Neuron (in vitro differentiated cells): ENCODE results near the gene ULK1.

ENCODE experiments used
- H2AFZ ChIP-seq: one replicate; pipeline ENCODE4 v1.6.1; 2013; ENCODE audit warnings: low read depth, mild to moderate bottlenecking, inconsistent platforms, low read length, moderate library complexity
- H3K27me3 ChIP-seq: one replicate; pipeline ENCODE4 v1.6.1; 2013; ENCODE audit warnings: low read length; ENCODE audit not compliant: insufficient read depth
- H3K36me3 ChIP-seq: one replicate; pipeline ENCODE4 v1.6.1; 2013; ENCODE audit warnings: low read length; ENCODE audit not compliant: insufficient read depth
- H3K4me1 ChIP-seq: one replicate; pipeline ENCODE4 v1.6.1; 2013; ENCODE audit warnings: low read length; ENCODE audit not compliant: insufficient read depth
- H3K4me3 ChIP-seq: 2 replicates; pipeline ENCODE4 v1.5.1; 2013; ENCODE audit warnings: mild to moderate bottlenecking, low read length, moderate library complexity
- H3K9me3 ChIP-seq: one replicate; pipeline ENCODE4 v1.6.1; 2013; ENCODE audit warnings: low read length

The ULK1 gene

GRCh38 chr12:131902332-131903241 lies 8.2 kb downstream of the ULK1 start:
- Histone ChIP-seq H3K27me3 (no peaks in the 10 kb centered on the region), H2AFZ (no peak overlapping the region), H3K4me3 (no peak overlapping the region), H3K36me3 (peaks cover 25% of the 10 kb centered on the region), H3K9me3 (no peaks in the 10 kb centered on the region), H3K4me1 (no peaks in the 10 kb centered on the region)

DNA sequence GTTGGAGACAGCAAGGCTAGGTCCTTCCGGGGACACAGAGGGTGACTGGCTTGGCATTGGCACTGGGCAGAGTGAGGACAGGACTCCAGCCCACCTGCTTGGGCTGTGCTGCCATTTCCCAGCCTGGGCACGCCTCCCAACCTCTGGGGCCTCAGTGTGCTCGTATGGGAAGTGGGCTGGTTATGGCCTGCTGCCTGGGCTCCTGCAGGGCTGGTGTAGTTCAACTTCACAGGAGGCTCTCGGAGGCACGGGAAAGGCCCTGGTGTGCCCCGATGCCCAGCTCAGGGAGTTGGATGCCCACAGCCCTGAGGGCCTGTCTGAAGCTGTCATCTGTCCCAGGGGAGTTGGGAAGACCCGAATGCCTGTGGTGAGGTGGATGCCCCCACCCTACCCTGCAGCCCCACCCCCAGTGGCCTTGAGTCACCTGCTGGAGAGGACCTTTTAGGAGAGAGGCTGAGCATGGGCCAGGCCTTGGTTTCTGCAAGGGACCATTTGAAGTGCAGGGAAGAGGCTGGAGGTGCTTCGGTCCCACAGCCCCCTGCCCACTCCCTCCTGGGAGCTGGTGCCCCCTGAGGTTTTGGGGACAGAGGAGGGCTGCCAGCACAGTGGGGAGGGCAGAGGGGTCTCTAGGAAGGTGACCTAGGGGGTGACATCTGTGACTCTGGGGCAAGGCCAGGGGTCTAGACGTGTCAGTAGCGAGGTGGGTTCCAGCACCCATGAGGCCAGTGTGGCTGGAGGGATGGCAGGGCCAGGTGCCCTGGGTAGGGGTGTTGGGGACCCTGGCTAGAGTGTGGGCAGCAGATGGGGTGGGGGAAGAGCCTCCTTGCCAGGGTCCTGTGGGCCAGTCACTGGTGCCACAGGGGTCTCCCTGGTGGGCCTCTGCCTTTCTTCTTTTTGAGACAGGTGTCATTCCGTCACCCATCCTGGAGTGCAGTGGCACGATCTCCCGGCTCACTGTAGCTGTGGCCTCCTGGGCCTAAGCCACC lies 9.1 kb downstream of the ULK1 start:
- no peak overlapping the region for H2AFZ ChIP-seq
- H3K4me3 ChIP-seq, result no peak overlapping the region
- H3K27me3 ChIP-seq, result no peaks in the 10 kb centered on the region
- no peaks in the 10 kb centered on the region for H3K9me3 ChIP-seq
- peaks cover 26% of the 10 kb centered on the region for H3K36me3 ChIP-seq
- H3K4me1 ChIP-seq, result no peaks in the 10 kb centered on the region

DNA sequence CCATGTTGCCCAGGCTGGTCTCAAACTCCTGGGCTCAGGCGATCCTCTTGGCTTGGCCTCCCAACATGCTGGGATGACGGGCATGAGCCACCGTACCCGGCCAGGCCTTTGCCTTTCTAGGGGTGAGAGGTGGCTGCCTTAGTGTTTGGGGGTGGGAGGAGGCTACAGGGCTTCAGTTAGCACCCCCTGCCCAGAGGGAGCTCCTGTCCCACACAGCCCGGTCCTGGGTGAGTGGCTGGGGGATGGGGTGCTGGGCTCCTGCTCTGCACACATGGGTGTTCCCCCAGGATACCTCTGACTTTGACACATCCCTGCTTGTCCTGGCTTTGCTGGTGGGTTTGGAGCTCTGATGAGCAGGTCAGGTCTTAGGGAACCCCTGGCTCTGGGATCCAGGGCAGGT lies 9.9 kb downstream of the ULK1 start:
- no peak overlapping the region for H2AFZ ChIP-seq
- H3K36me3 ChIP-seq, result peaks cover 30% of the 10 kb centered on the region
- no peaks in the 10 kb centered on the region for H3K4me1 ChIP-seq
- H3K4me3 ChIP-seq, result no peak overlapping the region
- no peaks in the 10 kb centered on the region for H3K9me3 ChIP-seq
- H3K27me3 ChIP-seq, result no peaks in the 10 kb centered on the region

GRCh38 chr12:131905081-131905629 lies 10.7 kb downstream of the ULK1 start:
- Histone ChIP-seq H3K36me3 (peaks cover 38% of the 10 kb centered on the region), H3K9me3 (no peaks in the 10 kb centered on the region), H3K4me3 (no peak overlapping the region), H3K27me3 (no peaks in the 10 kb centered on the region), H2AFZ (no peak overlapping the region), H3K4me1 (no peaks in the 10 kb centered on the region)

DNA sequence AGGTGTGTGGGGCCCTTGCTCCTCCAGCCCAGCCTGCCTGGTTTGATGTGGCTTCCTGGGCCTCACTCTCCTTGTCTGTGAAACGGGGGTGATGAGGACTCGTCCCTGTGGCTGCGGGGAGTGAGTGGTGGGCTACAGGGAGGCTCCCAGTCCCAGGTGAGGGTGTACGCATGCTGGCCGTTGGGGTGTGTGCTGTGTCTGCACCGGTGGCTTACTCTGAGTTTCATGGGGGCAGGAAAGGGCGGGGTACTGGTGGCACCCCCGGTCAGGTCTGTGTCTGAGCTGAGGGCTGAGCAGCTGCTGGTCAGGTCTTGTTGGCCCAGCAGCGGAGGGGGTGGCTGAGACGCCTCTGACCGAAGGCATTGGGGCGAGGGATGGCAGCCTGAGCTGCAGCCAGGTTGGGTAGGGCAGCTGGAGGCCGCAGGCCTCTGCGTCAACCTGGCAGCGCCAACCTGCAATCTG lies 11.2 kb downstream of the ULK1 start:
- H2AFZ ChIP-seq, result no peak overlapping the region
- peaks cover 43% of the 10 kb centered on the region for H3K36me3 ChIP-seq
- H3K4me3 ChIP-seq, result no peak overlapping the region
- no peaks in the 10 kb centered on the region for H3K27me3 ChIP-seq
- H3K4me1 ChIP-seq, result no peaks in the 10 kb centered on the region
- H3K9me3 ChIP-seq, result no peaks in the 10 kb centered on the region

DNA sequence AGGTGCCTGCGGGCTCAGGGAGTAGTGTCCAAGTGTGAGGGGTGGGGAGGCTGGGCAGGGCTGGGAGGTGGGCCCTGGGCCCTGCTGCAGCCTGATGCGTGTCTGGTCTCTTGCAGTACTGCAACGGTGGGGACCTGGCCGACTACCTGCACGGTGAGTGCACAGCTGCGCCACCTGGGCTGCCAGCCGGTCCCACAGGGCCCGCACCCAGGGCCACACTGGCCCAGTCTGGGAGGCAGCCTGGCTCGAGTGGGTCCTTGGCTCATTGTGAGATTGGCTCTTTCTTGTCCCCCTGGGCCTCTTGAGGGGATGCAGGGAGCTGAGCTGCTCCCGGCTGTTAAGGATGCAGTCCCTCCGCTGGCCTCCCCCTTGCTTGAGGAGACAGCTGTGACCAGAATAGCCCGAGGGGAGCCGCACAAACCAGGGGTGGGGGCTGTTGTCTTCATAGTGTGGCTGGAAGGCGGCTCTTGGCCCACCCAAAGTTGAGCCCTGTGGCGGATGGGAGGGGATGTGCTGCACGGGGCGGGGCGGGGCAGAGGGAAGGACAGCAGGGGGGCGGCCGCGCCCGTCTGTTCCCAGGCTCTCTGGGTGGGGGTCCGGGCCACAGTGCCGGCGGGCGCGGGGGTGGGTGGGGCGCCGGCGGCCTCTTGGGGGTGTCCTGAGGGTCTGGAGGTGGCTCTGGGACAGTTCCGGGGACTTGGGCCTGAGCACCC lies 13.1 kb downstream of the ULK1 start:
- no peaks in the 10 kb centered on the region for H3K9me3 ChIP-seq
- peaks cover 60% of the 10 kb centered on the region for H3K36me3 ChIP-seq
- no peaks in the 10 kb centered on the region for H3K4me1 ChIP-seq
- H3K27me3 ChIP-seq, result no peaks in the 10 kb centered on the region
- no peak overlapping the region for H3K4me3 ChIP-seq
- H2AFZ ChIP-seq, result no peak overlapping the region

- H3K9me3 ChIP-seq, result no peaks in the 10 kb centered on the region
- no peak overlapping the region for H3K4me3 ChIP-seq
- no peak overlapping the region for H2AFZ ChIP-seq
- H3K27me3 ChIP-seq, result no peaks in the 10 kb centered on the region
- H3K36me3 ChIP-seq, result peaks cover 67% of the 10 kb centered on the region
- no peaks in the 10 kb centered on the region for H3K4me1 ChIP-seq
Measured at GRCh38 chr12:131908092-131909080, 14.0 kb downstream of the ULK1 start.

DNA sequence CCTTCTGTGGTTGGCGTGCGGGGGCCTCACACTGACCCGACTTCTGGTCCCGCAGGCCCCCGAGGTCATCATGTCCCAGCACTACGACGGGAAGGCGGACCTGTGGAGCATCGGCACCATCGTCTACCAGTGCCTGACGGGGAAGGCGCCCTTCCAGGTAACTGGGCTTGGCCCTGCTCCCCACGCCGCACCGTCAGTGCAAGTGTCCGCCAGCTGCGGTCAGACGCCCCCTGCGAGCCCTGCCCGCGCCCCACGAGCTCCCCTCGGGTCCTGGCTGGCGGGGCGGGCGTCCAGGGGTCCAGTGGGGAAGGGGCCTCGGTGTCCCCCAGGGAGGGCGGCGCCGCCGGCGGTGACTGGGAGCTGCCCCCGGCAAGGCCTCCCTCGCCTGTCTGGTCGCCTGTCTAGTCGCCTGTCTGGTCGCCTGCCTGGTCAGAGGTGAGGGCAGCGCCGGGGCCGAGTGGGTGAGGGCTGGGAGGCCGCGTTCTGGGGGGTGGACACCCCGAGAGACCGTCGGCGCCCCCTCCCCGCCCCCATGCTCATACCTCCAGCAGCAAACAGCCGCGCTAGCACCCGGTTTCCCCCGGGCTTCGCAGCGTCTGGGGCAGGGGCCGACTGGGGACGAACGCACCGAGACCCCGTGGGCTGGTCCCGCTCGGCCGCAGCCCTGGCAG lies 14.8 kb downstream of the ULK1 start:
- no peaks in the 10 kb centered on the region for H3K9me3 ChIP-seq
- H3K4me1 ChIP-seq, result no peaks in the 10 kb centered on the region
- peaks cover 69% of the 10 kb centered on the region for H3K36me3 ChIP-seq
- H3K27me3 ChIP-seq, result no peaks in the 10 kb centered on the region
- no peak overlapping the region for H3K4me3 ChIP-seq
- no peak overlapping the region for H2AFZ ChIP-seq

DNA sequence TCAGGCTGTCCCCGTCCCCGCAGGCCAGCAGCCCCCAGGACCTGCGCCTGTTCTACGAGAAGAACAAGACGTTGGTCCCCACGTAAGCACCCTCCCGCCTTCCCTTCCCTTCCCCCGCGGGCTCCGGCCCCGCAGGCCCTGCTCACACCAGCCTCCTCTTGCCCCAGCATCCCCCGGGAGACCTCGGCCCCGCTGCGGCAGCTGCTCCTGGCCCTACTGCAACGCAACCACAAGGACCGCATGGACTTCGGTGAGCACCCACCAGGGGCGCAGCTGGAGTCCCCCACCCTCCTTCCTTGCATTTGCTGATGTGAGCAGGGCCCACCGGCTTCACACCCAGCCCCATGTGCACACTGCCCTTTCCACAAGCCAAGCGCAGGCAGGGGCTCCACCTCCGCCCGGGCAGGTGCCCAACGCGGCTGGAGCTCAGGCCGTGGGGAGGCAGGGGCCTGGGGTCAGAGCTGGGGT lies 15.4 kb downstream of the ULK1 start:
- no peaks in the 10 kb centered on the region for H3K4me1 ChIP-seq
- no peak overlapping the region for H2AFZ ChIP-seq
- H3K9me3 ChIP-seq, result no peaks in the 10 kb centered on the region
- H3K36me3 ChIP-seq, result peaks cover 75% of the 10 kb centered on the region
- H3K27me3 ChIP-seq, result no peaks in the 10 kb centered on the region
- H3K4me3 ChIP-seq, result no peak overlapping the region

GRCh38 chr12:131910302-131911027 lies 16.0 kb downstream of the ULK1 start:
- H3K4me3 ChIP-seq, result no peak overlapping the region
- H3K36me3 ChIP-seq, result peaks cover 82% of the 10 kb centered on the region
- H3K4me1 ChIP-seq, result no peaks in the 10 kb centered on the region
- no peaks in the 10 kb centered on the region for H3K9me3 ChIP-seq
- H2AFZ ChIP-seq, result no peak overlapping the region
- no peaks in the 10 kb centered on the region for H3K27me3 ChIP-seq
